Hepatocyte (in vitro differentiated cells): ENCODE results near the gene RUNX1. TPM values are rescaled to one million over a fixed set of nuclear protein-coding genes. Genes with fewer than 3 reads are reported as not detected.
A peak's percentile ranks its signal among the peaks of the same experiment; 100 is the strongest.
"Not testable (repeated sequence)": the region's sequence is repeated elsewhere in the genome, so short reads cannot be mapped to it uniquely, and the experiment has no call there.

Source experiments
- DNase-seq: peaks from one replicate; pipeline ENCODE4 v3.0.0-alpha.2; 2016; ENCODE audit warnings: low spot score
- H2AFZ ChIP-seq: fragments of 200-600 bp; sonication (generic); 2 replicates; pipeline ENCODE4 v1.6.0; 2016; ENCODE audit warnings: antibody characterized with exemption, mild to moderate bottlenecking
- H3K27ac ChIP-seq: fragments of 200-600 bp; sonication (generic); 2 replicates; pipeline ENCODE4 v1.5.1; 2016; ENCODE audit warnings: mild to moderate bottlenecking
- H3K27me3 ChIP-seq: fragments of 200-600 bp; sonication (generic); 2 replicates; pipeline ENCODE4 v1.6.1; 2016
- H3K36me3 ChIP-seq: fragments of 200-600 bp; sonication (generic); replicated peaks from 2 replicates; pipeline ENCODE4 v1.5.1; 2016; ENCODE audit warnings: low read depth; ENCODE audit not compliant: insufficient read depth
- H3K4me1 ChIP-seq: fragments of 200-600 bp; sonication (generic); 2 replicates; pipeline ENCODE4 v1.5.1; 2016; ENCODE audit warnings: mild to moderate bottlenecking, moderate library complexity; ENCODE audit not compliant: insufficient read depth
- H3K4me2 ChIP-seq: fragments of 200-600 bp; sonication (generic); 2 replicates; pipeline ENCODE4 v1.6.0; 2016
- H3K4me3 ChIP-seq: fragments of 200-600 bp; sonication (generic); 2 replicates; pipeline ENCODE4 v1.5.1; 2016; ENCODE audit warnings: mild to moderate bottlenecking
- H3K79me2 ChIP-seq: fragments of 200-600 bp; sonication (generic); 2 replicates; pipeline ENCODE4 v1.6.0; 2017; ENCODE audit warnings: mild to moderate bottlenecking
- H3K9me2 ChIP-seq: fragments of 200-600 bp; sonication (generic); replicated peaks from 2 replicates; pipeline ENCODE4 v1.6.0; 2017; ENCODE audit warnings: mild to moderate bottlenecking; ENCODE audit not compliant: insufficient read depth
- H3K9me3 ChIP-seq: fragments of 200-600 bp; sonication (generic); 2 replicates; pipeline ENCODE4 v1.5.1; 2016; ENCODE audit warnings: low read depth, mild to moderate bottlenecking
- H4K20me1 ChIP-seq: fragments of 200-600 bp; sonication (generic); 2 replicates; pipeline ENCODE4 v1.6.0; 2016; ENCODE audit warnings: mild to moderate bottlenecking; ENCODE audit not compliant: insufficient read depth, poor library complexity, severe bottlenecking
- EZH2 ChIP-seq: fragments of 200-600 bp; sonication (generic); IDR thresholded peaks from 2 replicates; pipeline ENCODE4 v1.6.1; 2016; ENCODE audit warnings: antibody characterized with exemption, mild to moderate bottlenecking, borderline replicate concordance
- EZH2phosphoT487 ChIP-seq: fragments of 200-600 bp; sonication (generic); IDR thresholded peaks from one replicate; pipeline ENCODE4 v1.6.1; 2018; ENCODE audit warnings: antibody characterized with exemption, mild to moderate bottlenecking, low read depth, moderate library complexity; ENCODE audit not compliant: unreplicated experiment, severe bottlenecking
- WGBS: methylation state at CpG from one replicate; pipeline ENCODE4 v1.1.6; 2016; ENCODE audit warnings: low lambda C conversion rate; ENCODE audit errors: missing lambda C conversion rate; 5-methylcytosine and 5-hydroxymethylcytosine counted together
- polyA plus RNA-seq: library from polyadenylated mRNA; unstranded; fragments of >200 nt; fragmentation: Nextera tagmentation; extraction: Ambion mirVana; gene quantifications from 2 replicates; pipeline ENCODE4 v1.2.1, GENCODE V29; 2016
- total RNA-seq: library from RNA; depleted of rRNA; stranded (reverse); fragments of >200 nt; gene quantifications from 2 replicates; pipeline ENCODE4 v1.2.3, GENCODE V29; 2014
- TF ChIP-seq, protein P1 (sequence below): fragments of 200-600 bp; sonication (generic); IDR thresholded peaks from 2 replicates; pipeline ENCODE4 v1.5.1; 2016; ENCODE audit warnings: antibody characterized with exemption, mild to moderate bottlenecking; ENCODE audit not compliant: poor library complexity

RUNX1 gene
- total and polyA plus RNA-seq, 2 experiments from 2014 or later: 8.5 to 10.9 TPM

GRCh38 chr21:34806423-34806822 lies 242.7 kb downstream of the RUNX1 start:
- H3K4me2 ChIP-seq: no peak overlapping the region
- H4K20me1 ChIP-seq: no peaks in the 10 kb centered on the region
- H3K4me1 ChIP-seq: peaks cover 2% of the 10 kb centered on the region
- H3K27ac ChIP-seq: peak overlapping the region; percentile 94
- no peak for TF ChIP-seq EZH2phosphoT487
- no peak for TF ChIP-seq EZH2
- no peak overlapping the region for H2AFZ ChIP-seq
- no peaks in the 10 kb centered on the region for H3K9me2 ChIP-seq
- no peak overlapping the region for H3K4me3 ChIP-seq
- H3K27me3 ChIP-seq: no peaks in the 10 kb centered on the region
- H3K9me3 ChIP-seq: no peaks in the 10 kb centered on the region
- 98% methylated on average over 3 of the region's 3 CpGs for WGBS
- DNase-seq: no peak
- no peaks in the 10 kb centered on the region for H3K36me3 ChIP-seq
- peaks cover 8% of the 10 kb centered on the region for H3K79me2 ChIP-seq

GRCh38 chr21:34805157-34805556 lies 243.9 kb downstream of the RUNX1 start:
- TF ChIP-seq, protein P1, sequence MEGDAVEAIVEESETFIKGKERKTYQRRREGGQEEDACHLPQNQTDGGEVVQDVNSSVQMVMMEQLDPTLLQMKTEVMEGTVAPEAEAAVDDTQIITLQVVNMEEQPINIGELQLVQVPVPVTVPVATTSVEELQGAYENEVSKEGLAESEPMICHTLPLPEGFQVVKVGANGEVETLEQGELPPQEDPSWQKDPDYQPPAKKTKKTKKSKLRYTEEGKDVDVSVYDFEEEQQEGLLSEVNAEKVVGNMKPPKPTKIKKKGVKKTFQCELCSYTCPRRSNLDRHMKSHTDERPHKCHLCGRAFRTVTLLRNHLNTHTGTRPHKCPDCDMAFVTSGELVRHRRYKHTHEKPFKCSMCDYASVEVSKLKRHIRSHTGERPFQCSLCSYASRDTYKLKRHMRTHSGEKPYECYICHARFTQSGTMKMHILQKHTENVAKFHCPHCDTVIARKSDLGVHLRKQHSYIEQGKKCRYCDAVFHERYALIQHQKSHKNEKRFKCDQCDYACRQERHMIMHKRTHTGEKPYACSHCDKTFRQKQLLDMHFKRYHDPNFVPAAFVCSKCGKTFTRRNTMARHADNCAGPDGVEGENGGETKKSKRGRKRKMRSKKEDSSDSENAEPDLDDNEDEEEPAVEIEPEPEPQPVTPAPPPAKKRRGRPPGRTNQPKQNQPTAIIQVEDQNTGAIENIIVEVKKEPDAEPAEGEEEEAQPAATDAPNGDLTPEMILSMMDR: no peak
- TF ChIP-seq EZH2 (no peak), EZH2phosphoT487 (no peak)
- H3K27me3 ChIP-seq: no peaks in the 10 kb centered on the region
- H3K36me3 ChIP-seq: no peaks in the 10 kb centered on the region
- no peak overlapping the region for H3K4me2 ChIP-seq
- H3K4me1 ChIP-seq: peaks cover 13% of the 10 kb centered on the region
- H2AFZ ChIP-seq: no peak overlapping the region
- H3K9me3 ChIP-seq: no peaks in the 10 kb centered on the region
- H3K9me2 ChIP-seq: no peaks in the 10 kb centered on the region
- H3K27ac ChIP-seq: no peak overlapping the region
- DNase-seq: no peak
- H4K20me1 ChIP-seq: no peaks in the 10 kb centered on the region
- peaks cover 8% of the 10 kb centered on the region for H3K79me2 ChIP-seq
- H3K4me3 ChIP-seq: no peak overlapping the region

DNA sequence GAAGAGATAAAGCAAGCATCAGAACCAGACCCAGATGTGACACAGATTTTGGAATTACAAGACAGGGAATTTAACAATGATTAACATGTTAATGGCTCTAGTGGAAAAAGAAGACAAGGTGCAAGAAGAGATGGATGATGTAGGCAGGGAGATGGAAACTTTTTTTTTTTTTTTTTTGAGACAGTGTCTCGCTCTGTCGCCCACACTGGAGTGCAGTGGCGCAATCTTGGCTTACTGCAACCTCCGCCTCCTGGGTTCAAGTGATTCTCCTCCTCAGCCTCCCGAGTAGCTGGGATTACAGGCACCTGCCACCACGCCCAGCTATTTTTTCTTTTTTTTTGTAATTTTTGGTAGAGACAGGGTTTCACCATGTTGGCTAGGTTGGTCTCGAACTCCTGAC lies 244.5 kb downstream of the RUNX1 start:
- H3K36me3 ChIP-seq, H3K4me2 ChIP-seq, H3K4me3 ChIP-seq, H3K27me3 ChIP-seq, H3K27ac ChIP-seq, H3K79me2 ChIP-seq, H3K9me3 ChIP-seq, H4K20me1 ChIP-seq, H2AFZ ChIP-seq, H3K9me2 ChIP-seq, DNase-seq: not testable (repeated sequence)
- 95% methylated on average over 7 of the region's 7 CpGs for WGBS
- peaks cover 18% of the 10 kb centered on the region for H3K4me1 ChIP-seq

GRCh38 chr21:34803782-34804370 lies 245.2 kb downstream of the RUNX1 start:
- peaks cover 19% of the 10 kb centered on the region for H3K4me1 ChIP-seq
- no peaks in the 10 kb centered on the region for H3K27me3 ChIP-seq
- H3K36me3 ChIP-seq: no peaks in the 10 kb centered on the region
- no peaks in the 10 kb centered on the region for H3K9me3 ChIP-seq
- TF ChIP-seq, protein P1: no peak
- no peak for TF ChIP-seq EZH2phosphoT487
- TF ChIP-seq EZH2: no peak
- DNase-seq: no peak
- H3K27ac ChIP-seq: no peak overlapping the region
- H3K79me2 ChIP-seq: peaks cover 8% of the 10 kb centered on the region
- H3K9me2 ChIP-seq: no peaks in the 10 kb centered on the region
- no peak overlapping the region for H3K4me2 ChIP-seq
- no peak overlapping the region for H3K4me3 ChIP-seq
- H4K20me1 ChIP-seq: no peaks in the 10 kb centered on the region
- H2AFZ ChIP-seq: no peak overlapping the region
- 87% methylated on average over 2 of the region's 2 CpGs for WGBS
